C1 segment of cervical spinal cord (tissue), 14 donors: ENCODE data around the gene ZNF236.
"Not testable (repeated sequence)": the region's sequence is repeated elsewhere in the genome, so short reads cannot be mapped to it uniquely, and the experiment has no call there.

Source experiments
- DNase-seq, 14 donors: peaks; one replicate each; lab custom pipeline; 2025; lab: John Stamatoyannopoulos, UW

Gene ZNF236

GRCh38 chr18:76943542-76944339 lies 121.4 kb downstream of the ZNF236 start:
- no peak for DNase-seq

DNA sequence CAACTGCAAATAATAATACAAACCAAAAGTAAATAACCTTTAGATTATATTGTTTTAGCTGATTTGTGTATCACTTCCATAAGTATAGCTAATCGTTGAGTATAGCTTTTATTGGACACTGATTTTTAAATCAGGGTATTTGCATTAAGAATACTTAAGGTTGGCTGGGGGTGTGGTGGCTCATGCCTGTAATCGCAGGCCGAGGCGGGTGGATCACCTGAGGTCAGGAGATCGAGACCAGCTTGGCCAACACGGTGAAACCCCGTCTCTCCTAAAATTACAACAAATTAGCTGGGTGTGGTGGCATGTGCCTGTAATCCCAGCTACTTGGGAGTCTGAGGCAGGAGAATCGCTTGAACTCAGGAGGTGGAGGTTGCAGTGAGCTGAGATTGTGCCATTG lies 122.0 kb downstream of the ZNF236 start:
- DNase-seq, result not testable (repeated sequence)

DNA sequence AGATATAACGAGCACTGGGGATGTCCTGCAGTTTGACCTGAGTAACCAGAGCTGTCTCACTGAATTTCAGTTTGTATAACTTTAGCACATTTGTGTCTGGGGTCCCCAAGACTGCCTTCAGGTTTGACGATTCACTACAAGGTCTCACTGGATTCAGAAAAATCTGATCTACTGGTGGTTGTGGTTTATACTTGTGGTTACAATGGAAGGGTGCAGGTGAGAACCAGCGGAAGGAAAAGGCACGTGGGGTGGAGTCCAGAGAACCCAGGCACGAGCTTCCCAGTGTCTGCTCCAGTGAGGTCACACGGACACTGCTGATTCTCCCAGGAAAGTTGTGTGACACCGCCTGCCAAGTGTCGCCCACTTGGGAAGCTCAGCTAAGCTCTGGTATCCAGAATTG lies 126.0 kb downstream of the ZNF236 start:
- no peak for DNase-seq

DNA sequence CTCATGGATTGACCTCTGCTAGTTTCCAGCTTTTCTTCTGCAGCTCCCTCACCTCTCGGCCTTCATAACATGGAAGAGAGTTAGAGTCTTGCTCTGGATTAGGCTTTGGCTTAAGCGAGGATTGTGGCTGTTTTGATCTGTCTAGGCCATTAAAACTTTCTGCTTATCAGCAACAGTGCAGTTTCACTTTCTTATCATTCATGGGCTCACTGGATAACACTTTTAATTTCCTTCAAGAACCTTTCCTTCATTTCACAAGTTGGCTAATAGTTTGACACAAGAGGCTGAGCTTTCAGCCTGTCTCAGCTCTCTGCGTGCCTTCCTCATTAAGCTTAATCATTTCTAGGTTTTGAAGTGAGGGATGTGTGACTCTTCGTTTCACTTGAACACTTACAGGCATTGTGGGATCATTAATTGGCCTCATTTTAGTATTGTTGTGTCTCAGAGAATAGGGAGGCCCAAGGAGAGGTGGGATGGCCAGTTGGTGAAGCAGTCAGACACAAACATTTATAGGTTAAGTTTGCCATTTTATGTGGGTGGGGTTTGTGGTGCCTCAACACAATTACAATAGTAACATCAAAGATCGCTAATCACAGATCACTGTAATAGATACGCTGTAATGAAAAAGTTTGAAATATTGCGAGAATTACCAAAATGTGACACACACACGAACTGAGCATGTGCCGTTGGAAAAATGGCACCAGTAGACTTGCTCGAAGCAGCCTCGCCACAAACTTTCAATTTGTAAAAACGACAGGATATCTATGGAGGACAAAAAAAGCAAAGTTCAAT lies 129.3 kb downstream of the ZNF236 start:
- DNase-seq, result no peak

- no peak for DNase-seq
These were observed 130.4 kb downstream of the ZNF236 start for GRCh38 chr18:76952747-76953146.

DNA sequence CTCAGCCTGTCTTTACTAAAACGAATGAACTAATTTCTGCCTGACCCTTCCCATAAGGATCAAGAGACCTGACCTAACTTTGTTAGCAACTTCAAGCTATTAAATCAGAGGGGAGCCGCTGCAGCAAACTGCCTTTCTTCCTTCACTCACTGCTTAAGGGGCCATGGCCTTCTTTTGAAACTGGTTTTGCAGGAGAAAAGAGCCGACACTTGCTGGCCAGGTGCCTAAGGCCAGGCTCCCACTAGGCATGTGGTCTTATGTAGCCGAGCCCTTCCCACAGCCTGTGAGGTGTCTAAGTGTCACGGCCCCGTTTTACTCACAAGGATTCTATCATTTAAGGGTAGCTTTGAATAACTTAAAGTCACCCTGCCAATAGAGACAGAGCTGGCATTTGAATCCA lies 130.8 kb downstream of the ZNF236 start:
- DNase-seq, result no peak

- DNase-seq, result peak in 4 of 14 donors; percentile 6 to 33 (median 23)
These were observed 131.4 kb downstream of the ZNF236 start for GRCh38 chr18:76953583-76954233.

DNA sequence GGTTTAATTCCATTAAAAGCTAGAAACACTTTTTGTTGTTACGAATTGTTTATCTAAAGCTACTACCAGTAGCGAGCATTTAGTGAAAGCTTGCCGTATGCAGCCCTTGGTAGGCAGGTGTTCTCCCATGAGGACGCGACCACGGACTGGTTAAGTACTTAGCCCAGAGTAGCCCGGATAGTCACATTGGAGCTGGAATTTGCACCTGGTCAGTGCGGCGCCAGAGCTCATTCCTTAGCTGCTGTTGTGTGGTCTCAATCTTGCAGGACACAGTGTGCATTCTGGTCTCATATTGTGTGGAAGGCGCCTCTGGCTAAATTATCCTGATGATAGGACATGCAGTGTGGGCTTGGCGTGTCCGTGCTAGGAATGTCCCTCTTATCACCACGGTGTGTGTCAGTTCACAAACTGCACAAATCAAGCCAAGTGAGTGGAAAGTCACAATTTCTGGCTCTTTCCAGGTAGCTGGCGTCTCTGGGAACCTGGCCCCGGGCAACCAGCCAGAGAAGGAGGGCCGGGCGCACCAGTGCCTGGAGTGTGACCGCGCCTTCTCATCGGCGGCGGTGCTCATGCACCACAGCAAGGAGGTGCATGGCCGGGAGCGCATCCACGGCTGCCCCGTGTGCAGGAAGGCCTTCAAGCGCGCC lies 133.3 kb downstream of the ZNF236 start:
- peak in 1 of 14 donors; percentile 56 for DNase-seq

DNA sequence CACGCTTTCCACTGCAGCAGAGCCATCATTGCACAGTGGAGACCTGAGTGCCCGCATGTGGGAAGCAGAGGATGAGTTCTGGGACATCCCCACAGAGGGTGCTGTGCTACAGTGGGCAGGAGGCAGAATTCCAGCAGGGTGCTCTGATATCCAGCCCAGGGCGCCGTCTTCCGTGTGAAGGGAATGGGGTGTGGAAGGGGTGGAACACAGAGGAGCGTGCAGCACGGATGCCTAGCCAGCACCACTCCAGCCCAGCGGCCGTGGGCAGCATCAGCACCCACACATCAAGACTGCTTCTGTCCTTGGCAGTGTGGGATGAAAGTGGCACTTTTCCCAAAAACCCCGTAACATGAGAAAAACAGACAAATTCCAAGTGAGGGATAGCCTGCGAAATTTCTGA lies 134.3 kb downstream of the ZNF236 start:
- no peak for DNase-seq

DNA sequence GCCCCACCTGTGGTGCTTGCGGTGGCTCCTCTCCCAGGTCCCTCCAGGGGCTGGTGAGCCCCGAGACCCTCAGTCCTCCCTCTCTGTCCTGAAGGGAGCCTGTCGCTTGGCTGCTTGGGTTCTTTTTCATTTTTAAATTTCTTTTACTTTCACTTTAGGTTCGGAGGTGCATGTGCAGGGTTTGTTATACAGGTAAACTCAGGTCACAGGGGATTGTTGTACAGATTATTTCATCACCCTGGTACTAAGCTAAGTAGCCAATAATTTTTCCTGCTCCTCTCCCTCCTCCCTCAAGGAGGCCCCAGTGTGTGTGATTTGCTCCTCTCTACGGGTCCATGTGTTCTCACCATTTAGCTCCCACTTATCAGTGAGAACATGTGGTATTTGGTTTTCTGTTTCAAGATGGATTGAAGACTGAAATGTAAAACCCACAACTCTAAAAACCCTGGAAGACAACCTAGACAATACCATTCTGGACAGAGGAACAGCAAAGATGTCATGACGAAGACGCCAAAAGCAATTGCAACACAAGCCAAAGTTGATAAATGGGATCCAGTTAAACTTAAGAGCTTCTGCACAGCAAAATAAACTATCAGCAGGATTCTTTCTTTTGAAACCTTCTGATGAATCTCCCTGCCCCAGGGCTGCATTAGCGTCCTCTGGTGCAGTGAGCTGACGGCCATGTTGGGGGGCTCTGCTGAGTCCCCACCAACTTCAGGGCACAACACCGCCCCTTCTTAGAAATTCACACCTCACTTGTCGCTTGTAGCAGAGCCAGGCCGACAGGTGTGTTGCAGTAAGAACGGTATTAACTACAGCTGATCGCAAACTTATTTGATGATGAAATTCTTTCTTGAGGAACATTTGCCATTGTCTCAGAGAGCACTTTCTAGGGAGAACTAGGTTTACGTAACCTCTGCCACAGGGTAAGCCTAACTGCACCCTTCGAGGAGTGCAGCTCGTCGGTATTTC lies 135.3 kb downstream of the ZNF236 start:
- no peak for DNase-seq

DNA sequence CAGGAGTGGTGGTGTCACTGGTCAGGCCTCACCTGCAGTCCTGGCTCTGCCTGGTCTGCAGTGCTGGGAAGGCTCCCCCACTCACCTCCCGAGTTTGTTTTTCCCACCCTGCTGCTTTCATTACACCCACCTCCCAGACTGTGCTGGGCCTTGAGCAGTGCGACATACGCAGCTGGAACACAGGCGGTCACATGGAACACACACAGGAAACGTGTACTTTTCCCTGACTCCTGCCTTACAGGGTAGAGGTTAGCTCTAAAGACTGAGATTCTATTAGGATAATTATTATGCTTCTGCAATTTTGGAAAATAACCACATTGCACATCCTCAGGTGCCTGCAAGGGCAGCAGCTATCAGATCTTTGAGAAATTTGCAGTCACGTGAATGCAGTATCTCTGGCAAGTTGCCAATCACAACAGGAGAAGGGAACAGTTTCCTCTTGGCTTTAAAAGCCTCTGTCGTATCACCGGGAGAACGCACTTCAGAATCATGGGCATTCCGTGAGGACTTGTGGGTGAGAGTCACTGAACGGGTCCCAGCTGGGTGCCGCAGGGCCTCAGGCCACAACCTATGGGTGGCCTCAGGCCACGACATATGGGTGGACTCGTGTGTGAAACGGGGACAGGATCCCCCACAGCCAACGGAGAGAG lies 136.5 kb downstream of the ZNF236 start:
- no peak for DNase-seq

DNA sequence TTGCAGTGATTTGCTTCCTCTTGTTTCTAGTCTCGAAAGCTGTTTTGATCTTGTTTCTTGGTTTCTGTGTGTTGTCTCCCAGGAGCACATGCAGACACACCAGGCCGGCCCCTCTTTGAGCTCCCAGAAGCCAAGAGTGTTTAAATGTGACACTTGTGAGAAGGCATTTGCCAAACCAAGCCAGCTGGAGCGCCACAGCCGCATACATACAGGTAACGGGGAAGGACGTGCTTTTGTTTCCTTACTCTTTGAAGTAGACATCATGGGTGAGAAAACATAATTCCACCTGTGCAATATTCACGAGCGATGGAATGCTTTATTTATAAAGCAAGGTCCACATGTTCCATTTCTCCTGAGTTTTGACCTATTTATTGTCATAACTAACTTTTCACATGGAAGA lies 137.2 kb downstream of the ZNF236 start:
- DNase-seq, result no peak

GRCh38 chr18:76960528-76961035 lies 138.2 kb downstream of the ZNF236 start:
- no peak for DNase-seq

GRCh38 chr18:76962851-76963250 lies 140.5 kb downstream of the ZNF236 start:
- no peak for DNase-seq

GRCh38 chr18:76963936-76964335 lies 141.6 kb downstream of the ZNF236 start:
- no peak for DNase-seq

DNA sequence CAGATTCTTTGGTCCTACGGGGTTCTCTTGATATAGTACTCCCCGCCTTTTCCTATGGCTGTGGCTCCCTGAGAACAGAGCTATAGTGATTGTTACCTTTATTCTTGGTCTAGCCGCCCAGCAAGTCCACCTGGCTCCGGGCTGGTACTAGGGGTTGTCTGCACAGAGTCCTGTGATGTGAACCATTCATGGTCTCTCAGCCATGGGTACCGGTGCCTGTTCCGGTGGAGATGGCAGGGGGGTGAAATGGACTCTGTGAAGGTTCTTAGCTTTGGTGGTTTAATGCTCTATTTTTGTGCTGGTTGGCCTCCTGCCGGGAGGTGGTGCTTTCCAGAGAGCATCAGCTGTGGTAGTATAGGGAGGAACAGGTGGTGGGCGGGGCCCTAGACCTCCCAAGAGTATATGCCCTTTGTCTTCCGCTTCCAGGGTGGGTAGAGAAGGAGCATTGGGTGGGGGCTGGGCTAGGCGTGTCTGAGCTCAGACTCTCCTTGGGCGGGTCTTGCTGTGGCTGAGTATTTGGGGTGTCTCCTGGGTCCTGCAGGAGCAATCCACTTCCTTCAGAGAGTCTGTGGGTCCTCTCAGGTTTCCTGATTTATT lies 143.3 kb downstream of the ZNF236 start:
- not testable (repeated sequence) for DNase-seq

GRCh38 chr18:76967299-76967698 lies 144.9 kb downstream of the ZNF236 start:
- not testable (repeated sequence) for DNase-seq

DNA sequence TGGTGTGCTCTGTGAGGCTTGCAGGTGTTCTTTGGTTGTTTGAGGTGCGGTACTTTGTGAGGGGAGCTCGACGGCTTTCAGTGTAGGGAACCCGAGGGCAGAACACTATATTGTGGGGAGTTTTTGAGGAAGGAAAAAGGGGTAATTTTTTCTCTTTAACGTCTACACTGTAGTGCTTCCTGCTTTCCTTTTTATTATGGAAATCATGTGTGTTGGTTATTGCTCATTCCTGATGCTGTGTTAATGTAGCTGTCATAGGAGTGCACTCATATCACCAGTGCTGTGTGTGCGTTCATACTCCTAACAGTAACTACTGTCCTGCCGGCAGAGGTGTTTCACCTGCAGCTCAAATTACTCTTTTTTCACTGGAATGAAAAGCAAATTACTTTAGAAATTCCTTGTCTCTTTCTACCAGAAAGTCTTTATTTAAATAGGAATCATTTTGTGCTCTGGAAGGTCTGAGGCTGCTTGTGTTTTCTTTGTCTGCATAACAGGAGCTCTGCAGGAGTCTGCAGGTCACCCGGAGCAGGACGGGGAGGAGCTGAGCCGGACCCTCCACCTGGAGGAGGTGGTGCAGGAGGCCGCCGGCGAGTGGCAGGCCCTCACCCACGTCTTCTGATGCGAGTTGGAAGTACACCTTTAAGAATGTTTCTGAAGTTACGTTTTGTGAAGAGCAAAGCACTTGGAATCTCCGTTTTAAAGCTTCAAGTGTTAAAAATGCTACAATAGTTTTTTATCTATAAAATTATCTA lies 145.5 kb downstream of the ZNF236 start:
- no peak for DNase-seq
